A549 treated with CORT108297 at 1 μM for 4 hours (cell line): Measurements from ENCODE around the gene OR2L13. TPM values are rescaled to one million over a fixed set of nuclear protein-coding genes. Genes with fewer than 3 reads are reported as not detected.

Source experiments
- total RNA-seq: library from RNA; stranded (reverse); fragments of 200-300 nt; extraction: Qiagen RNA extraction; gene quantifications from 5 replicates; pipeline ENCODE4 v1.2.3, GENCODE V29; 2022

Gene OR2L13
- total RNA-seq = not detected in 5 replicates

DNA sequence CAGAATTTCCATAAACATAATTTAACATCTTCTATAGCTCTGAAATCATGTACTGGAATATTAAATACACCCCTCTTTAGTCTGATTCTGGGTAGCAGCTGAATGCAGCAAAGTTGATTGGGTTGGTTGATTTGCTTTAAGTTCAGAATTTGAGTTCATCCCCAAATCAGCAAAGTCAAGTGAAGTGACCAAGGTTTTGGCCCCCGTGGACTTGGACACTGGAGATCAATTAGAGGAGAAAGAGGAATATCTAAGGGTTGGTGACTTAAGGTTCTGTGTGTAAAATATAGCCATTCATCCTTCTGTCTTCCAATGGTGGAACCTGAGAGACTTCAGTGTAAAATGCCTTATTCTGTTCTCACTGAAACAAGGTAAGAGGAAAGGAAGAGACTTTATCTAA lies at the start of gene OR2L13:
OR2L13 (plus strand) TSS at position 301 of the 400 bp plus-strand sequence. CDS start 4,192 bp downstream, outside the sequence.

GRCh38 chr1:248046536-248046935 lies 48.4 kb upstream of the OR2L13 start, which contains the start of gene OR2L3:
OR2L3 (plus strand) TSS chr1:248046836; CDS start chr1:248060682, 13,846 bp downstream.

DNA sequence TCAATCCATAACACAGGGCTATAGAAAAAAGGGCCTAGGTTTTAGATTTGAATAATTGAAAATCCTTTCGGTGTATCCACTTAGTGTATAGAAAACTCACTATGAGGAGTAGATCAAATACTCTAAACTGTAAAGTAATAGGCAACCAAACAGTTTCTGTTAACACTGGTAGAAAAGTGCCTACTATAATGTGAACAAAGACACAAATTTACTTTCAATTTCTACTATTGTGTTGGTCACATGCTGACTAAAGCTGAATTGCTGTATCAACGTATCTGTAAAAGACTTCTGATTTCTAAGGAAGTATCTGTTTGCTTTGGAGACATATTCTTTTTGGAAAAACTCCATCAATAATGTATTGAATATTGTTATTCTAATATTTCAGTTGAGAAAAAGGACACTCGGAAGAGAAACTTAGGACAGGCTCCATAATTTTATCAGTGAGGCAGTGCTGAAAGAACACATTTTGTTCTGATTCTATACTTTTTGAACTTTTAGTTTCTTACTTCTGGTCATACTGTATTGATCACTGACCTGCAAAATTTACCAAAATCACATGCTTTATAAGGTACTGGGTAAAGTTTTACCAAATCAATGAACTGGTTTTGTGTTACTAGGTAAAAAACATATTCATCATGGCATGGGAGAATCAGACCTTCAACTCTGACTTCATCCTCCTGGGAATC lies 49.7 kb downstream of the OR2L13 start, which contains the start of gene OR2M5:
OR2M5 (plus strand) TSS at position 636 of the 686 bp plus-strand sequence; CDS start at position 636, 0 bp downstream.

Other genes with a start within 250 kb of the OR2L13 start
- gene TRIM58, start 238.0 kb upstream of the OR2L13 start, total RNA-seq = not detected in 5 replicates
- not detected in 5 replicates for gene OR2W3, start 199.6 kb upstream of the OR2L13 start, total RNA-seq
- not detected in 5 replicates for gene OR2T8, start 174.9 kb upstream of the OR2L13 start, total RNA-seq
- gene OR2AJ1, start 170.3 kb upstream of the OR2L13 start, total RNA-seq = not detected in 5 replicates
- gene OR2L8, start 146.3 kb upstream of the OR2L13 start, total RNA-seq = not detected in 5 replicates
- not detected in 5 replicates for gene OR2AK2, start 130.0 kb upstream of the OR2L13 start, total RNA-seq
- gene OR2L5, start 81.5 kb upstream of the OR2L13 start, total RNA-seq = not detected in 5 replicates
- gene OR2L2, start 65.1 kb upstream of the OR2L13 start, total RNA-seq = not detected in 5 replicates
- not detected in 5 replicates for gene OR2L3, start 48.3 kb upstream of the OR2L13 start, total RNA-seq
- gene OR2M5, start 50.0 kb downstream of the OR2L13 start, total RNA-seq = not detected in 5 replicates
- gene OR2M2, start 79.6 kb downstream of the OR2L13 start, total RNA-seq = not detected in 5 replicates
- gene OR2M3, start 102.1 kb downstream of the OR2L13 start, total RNA-seq = not detected in 5 replicates
- not detected in 5 replicates for gene OR2M4, start 136.2 kb downstream of the OR2L13 start, total RNA-seq
- not detected in 5 replicates for gene OR2T33, start 182.8 kb downstream of the OR2L13 start, total RNA-seq
- not detected in 5 replicates for gene OR2T12, start 208.2 kb downstream of the OR2L13 start, total RNA-seq
- gene OR2M7, start 229.4 kb downstream of the OR2L13 start, total RNA-seq = not detected in 5 replicates